AG04449 (cell line): ENCODE data around the gene LGALS1.

Experiments used
- CTCF ChIA-PET: fragments of 350-600 bp; formaldehyde crosslinking; extraction: SDS; loops from one replicate; lab custom pipeline; 2021; ENCODE audit warnings: antibody characterized with exemption; lab: Yijun Ruan, JAX
- POLR2A ChIA-PET: fragments of 400-600, 350-600 bp; formaldehyde crosslinking; extraction: SDS; loops from one replicate; lab custom pipeline; 2020; ENCODE audit warnings: antibody characterized with exemption, inconsistent platforms; lab: Yijun Ruan, JAX
- DNase-seq: peaks from one replicate; pipeline ENCODE4 v3.0.0-alpha.2; 2010; ENCODE audit warnings: low read depth, low spot score
- H3K4me3 ChIP-seq: 2 replicates; pipeline ENCODE4 v1.5.1; 2011; ENCODE audit warnings: low read depth, mild to moderate bottlenecking, control low read depth, low read length
- CTCF ChIP-seq: IDR thresholded peaks from one replicate; pipeline ENCODE4 v1.5.1; 2011; ENCODE audit warnings: mild to moderate bottlenecking, moderate library complexity, low read length, control low read depth, inconsistent platforms; ENCODE audit not compliant: insufficient read depth; ENCODE audit errors: missing control alignments

The LGALS1 gene

GRCh38 chr22:37663521-37664140 is 11.8 kb upstream of the LGALS1 start:
- CTCF ChIA-PET: interaction anchor here (1.0 to 26.0 kb wide), 4 partner anchors 11 to 153 kb away, joined by 3 to 430 read pairs (median 18); partner anchors contain the start of genes LGALS1 and SH3BP1
- POLR2A ChIA-PET: interaction anchor here (0.6 to 2.0 kb wide), 3 partner anchors 11 to 31 kb away, joined by 3 to 7 read pairs (median 3); partner anchors contain the start of gene LGALS1
- DNase-seq: no peak
- TF ChIP-seq CTCF: no peak
- no peak overlapping the region for H3K4me3 ChIP-seq

- ChIA-PET CTCF (interaction anchor here (0.9 to 26.0 kb wide), 4 partner anchors 10 to 37 kb away, joined by 3 to 430 read pairs (median 18); partner anchors contain the start of genes LGALS1 and SH3BP1), POLR2A (interaction anchor here (0.9 to 2.0 kb wide), 2 partner anchors 10 to 13 kb away, joined by 3 to 7 read pairs; partner anchors contain the start of gene LGALS1)
- no peak overlapping the region for H3K4me3 ChIP-seq
- no peak for TF ChIP-seq CTCF
- no peak for DNase-seq
Observed at GRCh38 chr22:37664249-37665101, 11.0 kb upstream of the LGALS1 start.

- H3K4me3 ChIP-seq: no peak overlapping the region
- DNase-seq: no peak
- no peak for TF ChIP-seq CTCF
- ChIA-PET CTCF (interaction anchor here (0.9 to 26.0 kb wide), 4 partner anchors 16 to 59 kb away, joined by 3 to 430 read pairs (median 10); partner anchors contain the start of gene SH3BP1), POLR2A (interaction anchor here (2.0 kb wide), 1 partner anchor 9 kb away, joined by 7 read pairs; the partner anchor contains the start of gene LGALS1)
Observed at GRCh38 chr22:37665487-37665886, 9.9 kb upstream of the LGALS1 start.

GRCh38 chr22:37669586-37669985 is 5.8 kb upstream of the LGALS1 start:
- DNase-seq: no peak
- TF ChIP-seq CTCF: no peak
- H3K4me3 ChIP-seq: no peak overlapping the region
- POLR2A ChIA-PET: interaction anchor here (1.1 to 1.3 kb wide), 2 partner anchors 10 to 11 kb away, joined by 3 to 5 read pairs; partner anchors contain the start of gene PDXP
- CTCF ChIA-PET: interaction anchor here (1.1 to 26.0 kb wide), 4 partner anchors 8 to 63 kb away, joined by 3 to 430 read pairs (median 8); partner anchors contain the start of genes SH3BP1 and TRIOBP

- POLR2A ChIA-PET: no interaction called here
- CTCF ChIA-PET: interaction anchor here (4.0 to 26.0 kb wide), 3 partner anchors 9 to 33 kb away, joined by 20 to 430 read pairs (median 32); partner anchors contain the start of gene SH3BP1
Observed at GRCh38 chr22:37672206-37672919, 3.1 kb upstream of the LGALS1 start.

More at GRCh38 chr22:37672206-37672919, 3.1 kb upstream of the LGALS1 start:
- no peak overlapping the region for H3K4me3 ChIP-seq
- no peak for TF ChIP-seq CTCF
- no peak for DNase-seq
